ENCODE data around the gene PSMB11. TPM values are rescaled to one million over a fixed set of nuclear protein-coding genes. Genes with fewer than 3 reads are reported as not detected.

The PSMB11 gene
- total and polyA plus RNA-seq, 10 donors, result 0.03 TPM; not detected in 9

GRCh38 chr14:23020143-23021128 is 21.6 kb upstream of the PSMB11 start:
- Histone ChIP-seq H3K4me3 (no peak overlapping the region), H3K27me3 (replicated peaks in 1 of 7) (no peaks in the 10 kb centered on the region), H3K4me1 (peaks cover 0 to 21% (median 5%) of the 10 kb centered on the region in 6 donors), H3K27ac (no peak overlapping the region), H3K36me3 (peaks cover 0 to 36% (median 5%) of the 10 kb centered on the region in 6 donors), H3K9me3 (no peaks in the 10 kb centered on the region)
- DNase-seq, result no peak
- 84 to 95% (median 92%) methylated on average over 7 of the region's 7 CpGs for WGBS, 5 donors
- no peak for TF ChIP-seq POLR2A (IDR thresholded peaks at IDR 0.05)
- TF ChIP-seq CTCF (IDR thresholded peaks at IDR 0.05 in 8 of 11, conservative IDR thresholded peaks at IDR 0.05 in 3 of 11), result no peak
- no peak for TF ChIP-seq POLR2AphosphoS5 (IDR thresholded peaks at IDR 0.05)
- intact Hi-C loops (cut with DNase I; ENCODE audit: low total_unique reads), result no loop called here

GRCh38 chr14:23021434-23021833 is 20.6 kb upstream of the PSMB11 start:
- intact Hi-C loops (cut with DNase I; ENCODE audit: low total_unique reads), result no loop called here
- Histone ChIP-seq H3K9me3 (no peaks in the 10 kb centered on the region), H3K27ac (no peak overlapping the region), H3K36me3 (peaks cover 0 to 46% (median 14%) of the 10 kb centered on the region in 6 donors), H3K4me3 (no peak overlapping the region), H3K4me1 (peaks cover 0 to 31% (median 9%) of the 10 kb centered on the region in 6 donors), H3K27me3 (replicated peaks in 1 of 7) (no peaks in the 10 kb centered on the region)
- TF ChIP-seq POLR2A (IDR thresholded peaks at IDR 0.05) (no peak), POLR2AphosphoS5 (IDR thresholded peaks at IDR 0.05) (no peak), CTCF (IDR thresholded peaks at IDR 0.05 in 8 of 11, conservative IDR thresholded peaks at IDR 0.05 in 3 of 11) (no peak)
- 78 to 92% (median 86%) methylated on average over 9 of the region's 9 CpGs for WGBS, 5 donors
- DNase-seq, result no peak

- intact Hi-C loops (cut with DNase I; ENCODE audit: low total_unique reads), result no loop called here
- Histone ChIP-seq H3K27me3 (replicated peaks in 1 of 7) (no peaks in the 10 kb centered on the region), H3K27ac (no peak overlapping the region), H3K9me3 (no peaks in the 10 kb centered on the region), H3K36me3 (peaks cover 0 to 51% (median 16%) of the 10 kb centered on the region in 6 donors), H3K4me3 (no peak overlapping the region), H3K4me1 (peaks cover 0 to 32% (median 9%) of the 10 kb centered on the region in 6 donors)
- WGBS, 5 donors, result 67 to 88% (median 79%) methylated on average over 7 of the region's 7 CpGs
- DNase-seq, result no peak
- TF ChIP-seq POLR2A (IDR thresholded peaks at IDR 0.05) (no peak), CTCF (IDR thresholded peaks at IDR 0.05 in 8 of 11, conservative IDR thresholded peaks at IDR 0.05 in 3 of 11) (no peak), POLR2AphosphoS5 (IDR thresholded peaks at IDR 0.05) (no peak)
Measured at GRCh38 chr14:23021889-23022442, 20.0 kb upstream of the PSMB11 start.

Measured in spleen (tissue), 11 donors.